HCEC 1CT (cell line): ENCODE data around the gene B4GALNT1.

Source experiments
- DNase-seq: peaks from one replicate; pipeline ENCODE4 v3.0.0-alpha.2; 2017

B4GALNT1 gene

GRCh38 chr12:57583008-57583831 is 49.8 kb downstream of the B4GALNT1 start:
- peak; percentile 72 for DNase-seq

GRCh38 chr12:57582440-57582839 is 50.6 kb downstream of the B4GALNT1 start:
- no peak for DNase-seq

GRCh38 chr12:57581802-57582201 is 51.2 kb downstream of the B4GALNT1 start:
- DNase-seq = no peak

GRCh38 chr12:57580466-57580795 is 52.6 kb downstream of the B4GALNT1 start:
- DNase-seq = no peak

- DNase-seq = no peak
Measured at GRCh38 chr12:57579677-57580465, 53.1 kb downstream of the B4GALNT1 start.

- no peak for DNase-seq
Measured at GRCh38 chr12:57579011-57579410, 54.0 kb downstream of the B4GALNT1 start.

GRCh38 chr12:57577981-57578758 is 54.8 kb downstream of the B4GALNT1 start:
- DNase-seq = no peak

GRCh38 chr12:57576613-57577160 is 56.3 kb downstream of the B4GALNT1 start:
- no peak for DNase-seq
